ENCODE measurements around the gene CEP85L.

GRCh38 chr6:118548613-118549012 is 102.8 kb downstream of the CEP85L start:
- TF ChIP-seq, protein P1, sequence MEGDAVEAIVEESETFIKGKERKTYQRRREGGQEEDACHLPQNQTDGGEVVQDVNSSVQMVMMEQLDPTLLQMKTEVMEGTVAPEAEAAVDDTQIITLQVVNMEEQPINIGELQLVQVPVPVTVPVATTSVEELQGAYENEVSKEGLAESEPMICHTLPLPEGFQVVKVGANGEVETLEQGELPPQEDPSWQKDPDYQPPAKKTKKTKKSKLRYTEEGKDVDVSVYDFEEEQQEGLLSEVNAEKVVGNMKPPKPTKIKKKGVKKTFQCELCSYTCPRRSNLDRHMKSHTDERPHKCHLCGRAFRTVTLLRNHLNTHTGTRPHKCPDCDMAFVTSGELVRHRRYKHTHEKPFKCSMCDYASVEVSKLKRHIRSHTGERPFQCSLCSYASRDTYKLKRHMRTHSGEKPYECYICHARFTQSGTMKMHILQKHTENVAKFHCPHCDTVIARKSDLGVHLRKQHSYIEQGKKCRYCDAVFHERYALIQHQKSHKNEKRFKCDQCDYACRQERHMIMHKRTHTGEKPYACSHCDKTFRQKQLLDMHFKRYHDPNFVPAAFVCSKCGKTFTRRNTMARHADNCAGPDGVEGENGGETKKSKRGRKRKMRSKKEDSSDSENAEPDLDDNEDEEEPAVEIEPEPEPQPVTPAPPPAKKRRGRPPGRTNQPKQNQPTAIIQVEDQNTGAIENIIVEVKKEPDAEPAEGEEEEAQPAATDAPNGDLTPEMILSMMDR (IDR thresholded peaks at IDR 0.05; ENCODE audit: insufficient read depth, low read depth, low read length), result no peak
- TF ChIP-seq EZH2 (IDR thresholded peaks at IDR 0.05; ENCODE audit: insufficient read depth, low read length), result no peak
